Cardiac muscle cell (in vitro differentiated cells and primary cell): ENCODE data around the gene TRIM62. TPM values are rescaled to one million over a fixed set of nuclear protein-coding genes. Genes with fewer than 3 reads are reported as not detected.

ENCODE experiments used
- DNase-seq, 2 donors: peaks; one replicate each; pipeline versions ENCODE4 v3.0.0 to v3.0.0-alpha.2; 2010 to 2017; ENCODE audit warnings: low read depth in 1 of 2, low spot score in 1 of 2
- H3K27ac ChIP-seq: fragments of 200-600 bp; sonication (generic); 2 replicates; pipeline ENCODE4 v1.5.1; 2016
- H3K27me3 ChIP-seq: fragments of 200-600 bp; sonication (generic); 2 replicates; pipeline ENCODE4 v1.6.0; 2016; ENCODE audit warnings: control low read depth
- H3K36me3 ChIP-seq: fragments of 200-600 bp; sonication (generic); 2 replicates; pipeline ENCODE4 v1.5.1; 2016; ENCODE audit warnings: control low read depth
- H3K4me1 ChIP-seq: fragments of 200-600 bp; sonication (generic); 2 replicates; pipeline ENCODE4 v1.8.1; 2017; ENCODE audit warnings: low read depth, mild to moderate bottlenecking, mixed run types
- H3K4me3 ChIP-seq: fragments of 200-600 bp; sonication (generic); 2 replicates; pipeline ENCODE4 v1.5.1; 2016; ENCODE audit warnings: mild to moderate bottlenecking
- H3K9me3 ChIP-seq: fragments of 200-600 bp; sonication (generic); 2 replicates; pipeline ENCODE4 v1.5.1; 2017; ENCODE audit warnings: low read depth, mild to moderate bottlenecking, control low read depth
- polyA plus RNA-seq: library from polyadenylated mRNA; unstranded; fragments of >200 nt; fragmentation: Nextera tagmentation; extraction: Ambion mirVana; gene quantifications from 2 replicates; pipeline ENCODE4 v1.2.1, GENCODE V29; 2016
- total RNA-seq: library from RNA; depleted of rRNA; stranded (reverse); fragments of >200 nt; gene quantifications from 2 replicates; pipeline ENCODE4 v1.2.3, GENCODE V29; 2016
- TF ChIP-seq, protein P1 (sequence below): IDR thresholded peaks from 2 replicates; pipeline ENCODE4 v1.5.1; 2012; ENCODE audit warnings: low read depth, mild to moderate bottlenecking, low read length

TRIM62 gene
- total and polyA plus RNA-seq, 2 experiments from 2014 or later, result 3.1 to 5.8 TPM

GRCh38 chr1:33206340-33206739 lies 24.5 kb upstream of the TRIM62 start:
- H3K9me3 ChIP-seq, result no peaks in the 10 kb centered on the region
- no peaks in the 10 kb centered on the region for H3K36me3 ChIP-seq
- DNase-seq, result no peak
- no peak overlapping the region for H3K27ac ChIP-seq
- no peak overlapping the region for H3K4me3 ChIP-seq
- H3K27me3 ChIP-seq, result peaks cover 3% of the 10 kb centered on the region
- TF ChIP-seq, protein P1, sequence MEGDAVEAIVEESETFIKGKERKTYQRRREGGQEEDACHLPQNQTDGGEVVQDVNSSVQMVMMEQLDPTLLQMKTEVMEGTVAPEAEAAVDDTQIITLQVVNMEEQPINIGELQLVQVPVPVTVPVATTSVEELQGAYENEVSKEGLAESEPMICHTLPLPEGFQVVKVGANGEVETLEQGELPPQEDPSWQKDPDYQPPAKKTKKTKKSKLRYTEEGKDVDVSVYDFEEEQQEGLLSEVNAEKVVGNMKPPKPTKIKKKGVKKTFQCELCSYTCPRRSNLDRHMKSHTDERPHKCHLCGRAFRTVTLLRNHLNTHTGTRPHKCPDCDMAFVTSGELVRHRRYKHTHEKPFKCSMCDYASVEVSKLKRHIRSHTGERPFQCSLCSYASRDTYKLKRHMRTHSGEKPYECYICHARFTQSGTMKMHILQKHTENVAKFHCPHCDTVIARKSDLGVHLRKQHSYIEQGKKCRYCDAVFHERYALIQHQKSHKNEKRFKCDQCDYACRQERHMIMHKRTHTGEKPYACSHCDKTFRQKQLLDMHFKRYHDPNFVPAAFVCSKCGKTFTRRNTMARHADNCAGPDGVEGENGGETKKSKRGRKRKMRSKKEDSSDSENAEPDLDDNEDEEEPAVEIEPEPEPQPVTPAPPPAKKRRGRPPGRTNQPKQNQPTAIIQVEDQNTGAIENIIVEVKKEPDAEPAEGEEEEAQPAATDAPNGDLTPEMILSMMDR, result no peak
- no peaks in the 10 kb centered on the region for H3K4me1 ChIP-seq

DNA sequence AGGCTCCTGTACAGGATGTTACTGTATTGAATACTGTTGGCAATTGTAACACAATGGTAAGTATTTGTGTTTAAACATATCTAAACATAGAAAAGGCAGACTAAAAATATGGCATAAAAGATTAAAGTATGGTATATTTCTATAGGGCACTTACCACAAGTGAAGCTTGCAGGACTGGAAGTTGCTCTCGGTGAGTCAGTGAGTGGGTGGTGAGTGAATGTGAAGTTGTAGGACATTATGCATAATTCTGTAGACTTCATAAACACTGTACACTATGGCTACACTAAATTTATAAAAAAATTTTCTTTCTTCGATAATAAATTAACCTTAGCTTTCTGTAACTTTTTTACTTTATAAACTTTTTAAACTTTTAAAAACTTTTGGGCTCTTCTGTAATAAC lies 13.7 kb upstream of the TRIM62 start:
- H3K4me3 ChIP-seq, result no peak overlapping the region
- H3K27me3 ChIP-seq, result peaks cover 22% of the 10 kb centered on the region
- TF ChIP-seq, protein P1, result no peak
- H3K27ac ChIP-seq, result no peak overlapping the region
- H3K36me3 ChIP-seq, result no peaks in the 10 kb centered on the region
- no peak for DNase-seq
- H3K9me3 ChIP-seq, result no peaks in the 10 kb centered on the region
- H3K4me1 ChIP-seq, result no peaks in the 10 kb centered on the region

DNA sequence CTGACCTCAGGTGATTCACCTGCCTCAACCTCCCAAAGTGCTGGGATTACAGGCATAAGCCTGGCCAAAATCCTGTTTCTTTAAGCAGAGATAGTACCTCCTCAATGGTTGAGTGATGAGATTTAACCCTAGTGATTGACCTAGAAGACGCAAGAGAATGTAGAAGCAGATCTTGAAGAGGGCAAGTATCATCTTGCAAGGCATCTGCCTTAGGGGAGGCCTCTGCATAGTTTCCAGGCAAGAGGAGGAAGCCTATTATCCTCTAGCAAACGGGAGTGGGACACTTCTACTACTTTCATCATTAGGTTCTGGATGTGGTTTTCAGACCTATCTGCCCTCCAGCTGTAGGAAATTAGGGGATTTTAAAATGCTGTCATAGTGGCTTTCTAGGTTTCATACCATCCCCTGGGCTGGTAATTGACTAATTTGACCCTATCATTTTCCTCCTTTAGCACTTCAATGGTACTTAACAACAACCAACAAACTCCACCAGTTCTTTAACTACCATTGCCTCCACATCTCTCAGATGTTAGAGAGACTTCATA lies 10.0 kb upstream of the TRIM62 start:
- Histone ChIP-seq H3K27me3 (peaks cover 22% of the 10 kb centered on the region), H3K4me3 (no peak overlapping the region), H3K9me3 (no peaks in the 10 kb centered on the region), H3K36me3 (no peaks in the 10 kb centered on the region), H3K27ac (no peak overlapping the region), H3K4me1 (no peaks in the 10 kb centered on the region)
- DNase-seq, result no peak
- TF ChIP-seq, protein P1, result no peak

- DNase-seq, result no peak
- Histone ChIP-seq H3K4me3 (no peak overlapping the region), H3K36me3 (no peaks in the 10 kb centered on the region), H3K9me3 (no peaks in the 10 kb centered on the region), H3K27ac (no peak overlapping the region), H3K27me3 (peaks cover 22% of the 10 kb centered on the region), H3K4me1 (no peaks in the 10 kb centered on the region)
- TF ChIP-seq, protein P1, result no peak
Observed at GRCh38 chr1:33190701-33191100, 8.9 kb upstream of the TRIM62 start.

- peaks cover 10% of the 10 kb centered on the region for H3K27me3 ChIP-seq
- DNase-seq, result peak in 1 of 2 donors; percentile 33
- no peak overlapping the region for H3K27ac ChIP-seq
- TF ChIP-seq, protein P1, result no peak
- no peak overlapping the region for H3K4me3 ChIP-seq
- no peaks in the 10 kb centered on the region for H3K9me3 ChIP-seq
- H3K36me3 ChIP-seq, result no peaks in the 10 kb centered on the region
- no peaks in the 10 kb centered on the region for H3K4me1 ChIP-seq
Observed at GRCh38 chr1:33188572-33189275, 6.9 kb upstream of the TRIM62 start.
